ENCODE measurements around the gene HNRNPM.

Gene HNRNPM

DNA sequence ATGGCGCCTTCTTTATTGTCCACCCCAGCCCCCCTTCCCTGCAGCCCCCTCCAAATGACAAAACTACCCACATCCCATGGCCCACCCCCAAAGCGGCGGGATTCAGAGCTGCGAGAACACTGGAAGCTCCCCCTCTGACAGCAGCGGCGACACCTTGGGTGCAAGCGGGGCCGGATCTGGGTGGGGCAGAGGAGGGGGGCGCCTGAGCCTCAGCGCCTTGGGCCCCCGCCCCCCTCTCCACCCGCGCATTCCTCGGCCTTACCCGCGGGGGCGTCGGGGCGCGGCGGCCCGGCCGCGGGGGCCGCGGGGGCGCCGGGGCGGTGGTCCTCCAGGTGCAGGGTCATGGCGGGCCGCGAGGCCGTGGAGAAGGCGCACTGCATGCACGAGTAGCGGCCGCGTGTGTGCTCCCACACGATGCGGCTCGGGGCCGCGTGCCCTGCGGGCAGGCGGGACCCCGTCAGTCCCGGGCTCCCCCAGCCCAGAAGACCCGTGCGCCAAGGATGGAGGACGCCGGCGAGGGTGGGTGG, 65.9 kb downstream of the HNRNPM start:
- H3K27ac ChIP-seq, result no peak overlapping the region
- no peak overlapping the region for H3K4me3 ChIP-seq
- no peaks in the 10 kb centered on the region for H3K9me3 ChIP-seq
- DNase-seq, result no peak
- H3K36me3 ChIP-seq, result peaks cover 0 to 32% (median 0%) of the 10 kb centered on the region in 3 donors
- H3K27me3 ChIP-seq, result no peaks in the 10 kb centered on the region
- peaks cover 0 to 41% (median 33%) of the 10 kb centered on the region in 4 donors for H3K4me1 ChIP-seq
- TF ChIP-seq, protein P1, sequence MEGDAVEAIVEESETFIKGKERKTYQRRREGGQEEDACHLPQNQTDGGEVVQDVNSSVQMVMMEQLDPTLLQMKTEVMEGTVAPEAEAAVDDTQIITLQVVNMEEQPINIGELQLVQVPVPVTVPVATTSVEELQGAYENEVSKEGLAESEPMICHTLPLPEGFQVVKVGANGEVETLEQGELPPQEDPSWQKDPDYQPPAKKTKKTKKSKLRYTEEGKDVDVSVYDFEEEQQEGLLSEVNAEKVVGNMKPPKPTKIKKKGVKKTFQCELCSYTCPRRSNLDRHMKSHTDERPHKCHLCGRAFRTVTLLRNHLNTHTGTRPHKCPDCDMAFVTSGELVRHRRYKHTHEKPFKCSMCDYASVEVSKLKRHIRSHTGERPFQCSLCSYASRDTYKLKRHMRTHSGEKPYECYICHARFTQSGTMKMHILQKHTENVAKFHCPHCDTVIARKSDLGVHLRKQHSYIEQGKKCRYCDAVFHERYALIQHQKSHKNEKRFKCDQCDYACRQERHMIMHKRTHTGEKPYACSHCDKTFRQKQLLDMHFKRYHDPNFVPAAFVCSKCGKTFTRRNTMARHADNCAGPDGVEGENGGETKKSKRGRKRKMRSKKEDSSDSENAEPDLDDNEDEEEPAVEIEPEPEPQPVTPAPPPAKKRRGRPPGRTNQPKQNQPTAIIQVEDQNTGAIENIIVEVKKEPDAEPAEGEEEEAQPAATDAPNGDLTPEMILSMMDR (IDR thresholded peaks at IDR 0.05), result no peak
- intact Hi-C loops (cut with DNase I; ENCODE audit: low total_unique reads), result loop anchor here (5.0 kb wide), 1 partner anchor 158 kb away; no protein-coding TSS in a partner anchor

DNA sequence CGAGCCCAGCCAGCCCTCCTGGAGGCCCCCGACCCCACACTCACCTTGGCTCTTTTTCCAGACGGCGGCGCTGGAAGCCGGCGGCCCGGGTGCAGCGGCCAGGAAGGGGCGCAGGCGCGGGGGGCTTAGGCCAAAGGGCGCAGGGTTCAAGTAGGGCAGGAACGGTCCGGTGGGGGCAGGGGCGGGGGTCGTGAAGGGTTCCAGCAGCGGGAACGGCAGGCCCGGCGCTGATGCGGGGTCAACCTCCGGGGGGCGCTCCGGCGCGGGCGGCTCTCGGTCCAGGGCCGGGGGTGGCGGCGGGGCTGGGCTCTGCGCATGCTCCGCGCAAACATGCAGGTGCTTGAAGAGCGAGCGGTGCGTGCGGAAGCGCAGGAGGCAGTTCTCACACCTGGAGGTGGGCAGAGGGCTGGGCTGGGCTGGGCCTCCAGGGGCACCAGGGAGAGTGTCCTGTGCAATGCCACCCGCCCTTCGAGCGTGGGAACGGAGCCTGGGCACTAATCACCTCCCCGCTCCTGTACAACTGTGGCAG, 66.9 kb downstream of the HNRNPM start:
- intact Hi-C loops (cut with DNase I; ENCODE audit: low total_unique reads), result loop anchor here (5.0 kb wide), 1 partner anchor 159 kb away; no protein-coding TSS in a partner anchor
- no peaks in the 10 kb centered on the region for H3K27me3 ChIP-seq
- H3K4me1 ChIP-seq, result peaks cover 0 to 33% (median 23%) of the 10 kb centered on the region in 4 donors
- no peak for DNase-seq
- H3K4me3 ChIP-seq, result no peak overlapping the region
- TF ChIP-seq, protein P1 (IDR thresholded peaks at IDR 0.05), result no peak
- no peak overlapping the region for H3K27ac ChIP-seq
- no peaks in the 10 kb centered on the region for H3K9me3 ChIP-seq
- peaks cover 0 to 32% (median 0%) of the 10 kb centered on the region in 3 donors for H3K36me3 ChIP-seq

DNA sequence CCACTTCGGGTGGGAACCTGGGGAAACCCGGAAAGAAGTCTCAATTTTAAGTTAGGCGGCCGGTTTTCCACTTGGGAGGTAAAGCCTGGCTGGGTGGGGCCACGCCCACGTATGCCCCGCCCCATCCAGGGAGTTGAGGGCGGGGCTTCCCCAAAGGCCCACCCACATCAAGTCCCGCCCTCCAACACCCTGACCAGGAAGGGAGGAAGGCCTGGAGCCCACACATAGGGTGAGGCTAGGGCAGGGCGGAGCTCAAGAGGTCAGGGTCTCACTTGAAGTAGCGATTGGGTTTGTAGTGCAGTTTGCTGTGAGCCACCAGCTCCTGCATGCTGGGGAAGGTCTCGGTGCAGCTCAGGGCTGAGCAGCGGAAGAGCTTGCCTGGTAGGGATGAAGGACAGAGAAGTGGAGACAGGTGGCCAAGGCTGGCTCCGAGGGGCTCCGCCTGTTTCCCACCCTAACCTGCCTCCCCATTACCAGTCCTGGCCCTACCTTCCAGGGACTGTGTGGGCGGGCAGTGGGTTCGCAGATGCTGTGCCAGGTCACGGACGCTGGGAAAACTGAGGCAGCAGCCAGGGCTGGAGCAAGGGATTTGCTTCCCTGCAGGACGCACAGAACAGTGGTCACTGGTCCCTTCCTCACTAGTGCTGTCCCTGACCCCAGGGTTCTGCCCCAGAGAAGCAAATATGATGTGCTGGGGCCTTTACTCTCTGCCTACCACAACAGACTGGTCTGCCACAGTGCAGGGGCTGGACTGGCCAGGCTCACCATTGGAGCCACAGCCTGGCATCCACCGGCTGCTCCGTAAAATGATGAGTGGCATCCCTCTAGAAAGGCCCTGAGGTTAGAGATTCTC, 67.6 kb downstream of the HNRNPM start:
- no peak for DNase-seq
- intact Hi-C loops (cut with DNase I; ENCODE audit: low total_unique reads), result loop anchor here (5.0 kb wide), 1 partner anchor 160 kb away; no protein-coding TSS in a partner anchor
- H3K36me3 ChIP-seq, result peaks cover 0 to 32% (median 0%) of the 10 kb centered on the region in 3 donors
- peak overlapping the region in 1 of 2 donors; percentile 99 for H3K27ac ChIP-seq
- no peaks in the 10 kb centered on the region for H3K9me3 ChIP-seq
- H3K27me3 ChIP-seq, result no peaks in the 10 kb centered on the region
- H3K4me1 ChIP-seq, result peaks cover 0 to 30% (median 22%) of the 10 kb centered on the region in 4 donors
- TF ChIP-seq, protein P1 (IDR thresholded peaks at IDR 0.05), result no peak
- H3K4me3 ChIP-seq, result no peak overlapping the region

DNA sequence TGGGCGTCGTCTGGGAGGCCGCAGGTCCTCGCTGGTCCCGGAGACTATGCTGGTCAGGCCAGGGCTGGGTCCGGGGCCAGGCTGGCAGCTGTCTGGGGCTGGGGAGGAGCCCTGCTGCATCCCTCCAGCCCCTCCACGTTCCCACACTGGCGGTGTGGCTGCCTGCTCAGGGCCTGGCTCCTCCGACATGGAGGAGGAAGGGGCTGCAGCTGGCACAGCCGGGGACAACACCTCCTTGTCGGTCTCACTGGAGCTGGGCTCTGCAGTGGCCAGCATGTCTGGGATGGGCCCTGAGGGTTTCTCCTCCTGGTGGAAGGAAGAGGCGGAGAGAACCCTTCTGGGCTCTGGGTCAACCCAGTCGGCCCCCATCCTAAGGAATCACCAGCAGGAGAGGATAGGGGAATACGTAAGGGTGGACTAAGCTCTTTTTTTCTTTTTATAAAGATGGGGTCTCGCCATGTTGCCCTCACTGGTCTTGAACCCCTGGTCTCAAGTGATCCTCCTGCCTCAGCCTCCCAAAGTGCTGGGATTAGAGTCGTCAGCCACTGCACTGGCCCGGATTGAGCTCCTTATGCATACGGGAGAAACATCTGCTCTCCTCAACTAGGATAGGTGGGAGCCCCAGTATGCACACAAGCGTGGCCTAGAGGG, 68.4 kb downstream of the HNRNPM start:
- Histone ChIP-seq H3K36me3 (peaks cover 0 to 32% (median 0%) of the 10 kb centered on the region in 3 donors), H3K27me3 (no peaks in the 10 kb centered on the region), H3K27ac (peak overlapping the region; percentile 96 to 99), H3K9me3 (no peaks in the 10 kb centered on the region), H3K4me1 (peaks cover 0 to 30% (median 22%) of the 10 kb centered on the region in 4 donors), H3K4me3 (peak overlapping the region; percentile 78 to 79)
- DNase-seq, result no peak
- TF ChIP-seq, protein P1 (IDR thresholded peaks at IDR 0.05), result no peak
- intact Hi-C loops (cut with DNase I; ENCODE audit: low total_unique reads), result loop anchor here (5.0 kb wide), 1 partner anchor 161 kb away; no protein-coding TSS in a partner anchor

Data from tibial artery (tissue), 4 donors.